Stomach smooth muscle (tissue), 2 donors: ENCODE results near the gene RBAK.
"Not testable (repeated sequence)": the region's sequence is repeated elsewhere in the genome, so short reads cannot be mapped to it uniquely, and the experiment has no call there.

Experiments used
- H3K27ac ChIP-seq: one replicate; pipeline ENCODE4 v1.7.0; 2013; ENCODE audit warnings: mild to moderate bottlenecking, low read length, inconsistent platforms
- H3K27me3 ChIP-seq, 2 donors: one replicate each; pipeline ENCODE4 v1.7.0; 2013; ENCODE audit warnings: low read length in 2 of 2; ENCODE audit not compliant: insufficient read depth in 2 of 2, control insufficient read depth in 1 of 2
- H3K36me3 ChIP-seq, 2 donors: one replicate each; pipeline ENCODE4 v1.7.0; 2013; ENCODE audit warnings: low read length in 2 of 2; ENCODE audit not compliant: control insufficient read depth in 2 of 2, insufficient read depth in 2 of 2
- H3K4me1 ChIP-seq: one replicate; pipeline ENCODE4 v1.7.0; 2013; ENCODE audit warnings: low read length; ENCODE audit not compliant: control insufficient read depth, insufficient read depth
- H3K4me3 ChIP-seq, 2 donors: one replicate each; pipeline ENCODE4 v1.7.0; 2013; ENCODE audit warnings: low read length in 2 of 2
- H3K9ac ChIP-seq, 2 donors: one replicate each; pipeline ENCODE4 v1.7.0; 2013; ENCODE audit warnings: low read length in 2 of 2, mild to moderate bottlenecking in 1 of 2
- H3K9me3 ChIP-seq, 2 donors: one replicate each; pipeline ENCODE4 v1.7.0; 2013; ENCODE audit warnings: low read length in 2 of 2; ENCODE audit not compliant: control insufficient read depth in 2 of 2
- donor health status: healthy.
- donor health status: Pancreatic carcinoma.

Gene RBAK

GRCh38 chr7:5045558-5046396 lies at the start of gene RBAK:
TSS of gene RBAK (plus strand) at chr7:5045860. CDS start at chr7:5048077, 2,217 bp downstream.
- peak within 1 kb of the TSS; percentile 69 to 79 for H3K4me3 ChIP-seq
- H3K27ac ChIP-seq = peak within 1 kb of the TSS; percentile 69

GRCh38 chr7:4996696-4997222 lies 48.9 kb upstream of the RBAK start:
- Histone ChIP-seq H3K4me1 (no peaks in the 10 kb centered on the region), H3K9ac (no peak overlapping the region), H3K27me3 (no peaks in the 10 kb centered on the region), H3K36me3 (peaks cover 42 to 49% of the 10 kb centered on the region in 2 donors), H3K27ac (no peak overlapping the region), H3K9me3 (no peaks in the 10 kb centered on the region), H3K4me3 (no peak overlapping the region)

More at GRCh38 chr7:5045558-5046396, at the start of gene RBAK:
- no peaks in the 10 kb centered on the region for H3K9me3 ChIP-seq
- H3K27me3 ChIP-seq = no peaks in the 10 kb centered on the region
- peaks cover 4% of the 10 kb centered on the region for H3K4me1 ChIP-seq
- peak within 1 kb of the TSS; percentile 74 to 76 for H3K9ac ChIP-seq
- H3K36me3 ChIP-seq = peaks cover 5 to 6% of the 10 kb centered on the region in 2 donors

- Histone ChIP-seq H3K4me1 (no peaks in the 10 kb centered on the region), H3K27ac (no peak overlapping the region), H3K36me3 (peaks cover 35 to 43% of the 10 kb centered on the region in 2 donors), H3K9ac (no peak overlapping the region), H3K27me3 (no peaks in the 10 kb centered on the region), H3K9me3 (no peaks in the 10 kb centered on the region), H3K4me3 (no peak overlapping the region)
These were observed 47.4 kb upstream of the RBAK start for GRCh38 chr7:4998244-4998643.

- H3K36me3 ChIP-seq = peaks cover 29 to 39% of the 10 kb centered on the region in 2 donors
- H3K27me3 ChIP-seq = no peaks in the 10 kb centered on the region
- H3K4me1 ChIP-seq = no peaks in the 10 kb centered on the region
- H3K9ac ChIP-seq = no peak overlapping the region
- no peak overlapping the region for H3K4me3 ChIP-seq
- H3K27ac ChIP-seq = no peak overlapping the region
- H3K9me3 ChIP-seq = no peaks in the 10 kb centered on the region
These were observed 46.8 kb upstream of the RBAK start for GRCh38 chr7:4998910-4999309.

GRCh38 chr7:4999369-4999950 lies 46.2 kb upstream of the RBAK start:
- no peak overlapping the region for H3K4me3 ChIP-seq
- H3K27ac ChIP-seq = no peak overlapping the region
- no peaks in the 10 kb centered on the region for H3K27me3 ChIP-seq
- H3K9ac ChIP-seq = no peak overlapping the region
- H3K4me1 ChIP-seq = no peaks in the 10 kb centered on the region
- H3K36me3 ChIP-seq = peaks cover 27 to 35% of the 10 kb centered on the region in 2 donors
- no peaks in the 10 kb centered on the region for H3K9me3 ChIP-seq

GRCh38 chr7:5001003-5001402 lies 44.7 kb upstream of the RBAK start:
- Histone ChIP-seq H3K4me3 (no peak overlapping the region), H3K27ac (no peak overlapping the region), H3K9ac (no peak overlapping the region), H3K4me1 (no peaks in the 10 kb centered on the region), H3K27me3 (no peaks in the 10 kb centered on the region), H3K9me3 (no peaks in the 10 kb centered on the region), H3K36me3 (peaks cover 22 to 24% of the 10 kb centered on the region in 2 donors)

GRCh38 chr7:5001911-5002310 lies 43.7 kb upstream of the RBAK start:
- Histone ChIP-seq H3K4me1 (no peaks in the 10 kb centered on the region), H3K27ac (no peak overlapping the region), H3K27me3 (no peaks in the 10 kb centered on the region), H3K9me3 (no peaks in the 10 kb centered on the region), H3K36me3 (peaks cover 14 to 15% of the 10 kb centered on the region in 2 donors), H3K9ac (no peak overlapping the region), H3K4me3 (no peak overlapping the region)

- no peak overlapping the region for H3K27ac ChIP-seq
- no peak overlapping the region for H3K9ac ChIP-seq
- peaks cover 8 to 13% of the 10 kb centered on the region in 2 donors for H3K36me3 ChIP-seq
- no peaks in the 10 kb centered on the region for H3K9me3 ChIP-seq
- no peaks in the 10 kb centered on the region for H3K4me1 ChIP-seq
- H3K27me3 ChIP-seq = no peaks in the 10 kb centered on the region
- H3K4me3 ChIP-seq = no peak overlapping the region
These were observed 40.6 kb upstream of the RBAK start for GRCh38 chr7:5005066-5005465.

GRCh38 chr7:5012985-5013384 lies 32.7 kb upstream of the RBAK start:
- H3K9me3 ChIP-seq = no peaks in the 10 kb centered on the region
- peaks cover 4 to 19% of the 10 kb centered on the region in 2 donors for H3K36me3 ChIP-seq
- no peak overlapping the region for H3K9ac ChIP-seq
- H3K27ac ChIP-seq = no peak overlapping the region
- H3K4me3 ChIP-seq = no peak overlapping the region
- H3K4me1 ChIP-seq = no peaks in the 10 kb centered on the region
- no peaks in the 10 kb centered on the region for H3K27me3 ChIP-seq

- not testable (repeated sequence) for H3K27ac ChIP-seq, H3K36me3 ChIP-seq, H3K9me3 ChIP-seq, H3K4me3 ChIP-seq, H3K27me3 ChIP-seq, H3K9ac ChIP-seq, H3K4me1 ChIP-seq
These were observed 29.7 kb upstream of the RBAK start for GRCh38 chr7:5015936-5016335.

- not testable (repeated sequence) for H3K27me3 ChIP-seq, H3K4me3 ChIP-seq, H3K9ac ChIP-seq, H3K9me3 ChIP-seq, H3K36me3 ChIP-seq, H3K4me1 ChIP-seq, H3K27ac ChIP-seq
These were observed 28.0 kb upstream of the RBAK start for GRCh38 chr7:5017626-5018025.
